ENCODE data around the gene STK11IP. TPM values are rescaled to one million over a fixed set of nuclear protein-coding genes. Genes with fewer than 3 reads are reported as not detected.

STK11IP gene
- total RNA-seq, 2 experiments from 2014 or later: 23.9 to 27.2 TPM

DNA sequence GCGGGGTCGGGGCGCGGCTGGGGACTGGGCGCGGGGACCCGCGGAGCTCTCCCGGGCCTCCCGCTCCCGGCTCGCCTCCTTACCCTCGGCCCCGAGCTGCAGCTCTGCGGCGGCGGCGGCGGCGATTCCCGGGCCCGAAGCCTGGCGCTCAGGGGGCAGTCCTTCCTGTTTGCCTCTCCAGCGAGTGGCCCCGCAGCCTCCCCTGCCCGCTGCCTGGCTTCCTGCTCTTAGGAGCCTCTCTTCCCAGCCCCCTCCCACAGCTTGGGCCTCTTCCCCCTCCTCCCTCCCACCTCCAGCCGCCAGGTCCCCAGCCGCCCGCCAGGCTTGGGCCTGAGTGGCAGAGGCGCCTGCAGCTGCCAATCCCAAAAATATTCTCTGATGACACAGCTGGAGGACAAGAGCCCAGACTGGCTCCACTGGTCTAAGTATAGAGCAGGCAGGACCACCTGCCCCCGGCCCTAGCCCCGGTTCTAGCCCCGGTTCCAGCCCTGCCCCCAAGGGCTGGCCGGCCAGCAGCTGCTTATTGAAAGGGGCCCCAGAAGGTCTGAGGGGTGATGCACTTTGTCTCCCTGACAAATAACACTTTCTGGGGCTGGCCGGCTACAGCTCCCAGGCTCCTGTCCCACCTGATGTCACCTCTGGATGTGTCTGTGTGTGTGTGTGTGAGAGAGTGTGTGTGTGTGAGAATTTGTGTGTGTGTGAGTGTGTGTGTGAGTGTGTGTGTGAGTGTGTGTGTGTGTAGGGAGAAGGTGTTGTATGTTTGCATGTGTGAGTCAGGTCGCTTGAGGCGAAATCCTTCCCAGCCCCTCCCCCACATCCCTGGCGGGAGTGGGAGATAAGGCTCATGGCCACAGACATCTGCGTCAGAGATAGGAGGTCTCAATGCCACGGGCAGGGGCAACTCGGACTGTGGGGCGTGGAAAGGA, 26.1 kb upstream of the STK11IP start, which contains the start of gene OBSL1:
Gene OBSL1 (minus strand): TSS at position 229 of the 926 bp plus-strand sequence. CDS start 307 bp downstream, outside the sequence.
- peak within 1 kb of the TSS; percentile 15 for H3K4me3 Mint-ChIP-seq
- Histone ChIP-seq H3K4me3 (ENCODE audit: low read length) (peak within 1 kb of the TSS; percentile 12), H3K36me3 (ENCODE audit: insufficient read depth, low read length) (no peaks in the 10 kb centered on the region), H3K27me3 (ENCODE audit: control insufficient read depth in 1 of 2, insufficient read depth in 2 of 2, low read length in 2 of 2) (peaks cover 29 to 48% of the 10 kb centered on the region in 2 experiments), H3K4me1 (ENCODE audit: insufficient read depth, low read length) (peaks cover 8% of the 10 kb centered on the region), H3K9me3 (ENCODE audit: control insufficient read depth in 1 of 2, insufficient read depth in 1 of 2, low read length in 2 of 2) (peaks cover 0 to 4% of the 10 kb centered on the region in 2 experiments), H3K27ac (ENCODE audit: low read depth in 1 of 2, low read length in 2 of 2) (no peak within 1 kb of the TSS)
- no peaks in the 10 kb centered on the region for H3K9me3 Mint-ChIP-seq
- no peaks in the 10 kb centered on the region for H3K4me1 Mint-ChIP-seq (ENCODE audit: low read depth)
- intact Hi-C loops (cut with DNase I, micrococcal nuclease): no loop called here
- no peak within 1 kb of the TSS for H3K27ac Mint-ChIP-seq
- POLR2A ChIA-PET: interaction anchor here (0.9 to 1.0 kb wide), 2 partner anchors 26 to 28 kb away, joined by 3 to 4 read pairs; partner anchors contain the start of genes CHPF, STK11IP and TMEM198
- H3K36me3 Mint-ChIP-seq (ENCODE audit: low read depth): no peaks in the 10 kb centered on the region
- CTCF ChIA-PET: interaction anchor here (1.5 kb wide), 1 partner anchor 11 kb away, joined by 6 read pairs; no protein-coding TSS in a partner anchor
- peak; percentile 39 for ATAC-seq (ENCODE audit: poor library complexity)
- peak in 1 of 14 experiments; percentile 21 for DNase-seq
- TF ChIP-seq, protein P1, sequence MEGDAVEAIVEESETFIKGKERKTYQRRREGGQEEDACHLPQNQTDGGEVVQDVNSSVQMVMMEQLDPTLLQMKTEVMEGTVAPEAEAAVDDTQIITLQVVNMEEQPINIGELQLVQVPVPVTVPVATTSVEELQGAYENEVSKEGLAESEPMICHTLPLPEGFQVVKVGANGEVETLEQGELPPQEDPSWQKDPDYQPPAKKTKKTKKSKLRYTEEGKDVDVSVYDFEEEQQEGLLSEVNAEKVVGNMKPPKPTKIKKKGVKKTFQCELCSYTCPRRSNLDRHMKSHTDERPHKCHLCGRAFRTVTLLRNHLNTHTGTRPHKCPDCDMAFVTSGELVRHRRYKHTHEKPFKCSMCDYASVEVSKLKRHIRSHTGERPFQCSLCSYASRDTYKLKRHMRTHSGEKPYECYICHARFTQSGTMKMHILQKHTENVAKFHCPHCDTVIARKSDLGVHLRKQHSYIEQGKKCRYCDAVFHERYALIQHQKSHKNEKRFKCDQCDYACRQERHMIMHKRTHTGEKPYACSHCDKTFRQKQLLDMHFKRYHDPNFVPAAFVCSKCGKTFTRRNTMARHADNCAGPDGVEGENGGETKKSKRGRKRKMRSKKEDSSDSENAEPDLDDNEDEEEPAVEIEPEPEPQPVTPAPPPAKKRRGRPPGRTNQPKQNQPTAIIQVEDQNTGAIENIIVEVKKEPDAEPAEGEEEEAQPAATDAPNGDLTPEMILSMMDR (IDR thresholded peaks at IDR 0.05): no peak
- H3K27me3 Mint-ChIP-seq: peaks cover 55% of the 10 kb centered on the region

DNA sequence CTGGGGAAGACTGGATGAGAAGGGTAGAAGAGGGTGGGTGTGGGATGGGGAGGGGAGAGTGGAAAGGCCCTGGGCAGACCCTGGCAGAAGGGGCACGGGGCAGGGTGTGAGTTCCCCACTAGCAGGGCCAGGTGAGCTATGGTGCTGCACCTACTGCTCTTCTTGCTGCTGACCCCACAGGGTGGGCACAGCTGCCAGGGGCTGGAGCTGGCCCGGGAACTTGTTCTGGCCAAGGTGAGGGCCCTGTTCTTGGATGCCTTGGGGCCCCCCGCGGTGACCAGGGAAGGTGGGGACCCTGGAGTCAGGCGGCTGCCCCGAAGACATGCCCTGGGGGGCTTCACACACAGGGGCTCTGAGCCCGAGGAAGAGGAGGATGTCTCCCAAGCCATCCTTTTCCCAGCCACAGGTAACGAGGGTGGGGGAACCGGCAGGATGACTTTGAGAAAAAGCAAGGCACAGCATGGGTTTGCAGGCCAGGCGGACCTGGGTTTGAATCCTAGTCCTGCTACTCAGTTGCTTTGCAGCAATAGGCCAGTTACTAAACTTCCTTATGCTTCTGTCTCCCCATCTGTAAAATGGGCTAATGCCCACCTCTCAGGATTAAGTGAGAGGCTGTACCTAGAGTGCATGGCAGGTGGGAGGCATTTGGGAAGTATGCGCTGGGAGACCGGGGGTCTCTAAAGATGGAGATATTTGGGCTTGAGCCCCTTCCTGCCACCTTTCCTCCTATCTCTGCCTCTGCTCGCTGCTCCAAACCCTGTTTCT, 25.2 kb upstream of the STK11IP start, which contains the start of gene INHA:
Gene INHA (plus strand): TSS at position 74 of the 765 bp plus-strand sequence. CDS start 65 bp downstream, at position 139.
- Mint-ChIP-seq H3K27ac (no peak within 1 kb of the TSS), H3K27me3 (peaks cover 60% of the 10 kb centered on the region), H3K9me3 (no peaks in the 10 kb centered on the region), H3K4me3 (peak within 1 kb of the TSS; percentile 15), H3K4me1 (ENCODE audit: low read depth) (no peaks in the 10 kb centered on the region), H3K36me3 (ENCODE audit: low read depth) (no peaks in the 10 kb centered on the region)
- peaks cover 36 to 46% of the 10 kb centered on the region in 2 experiments for H3K27me3 ChIP-seq (ENCODE audit: control insufficient read depth in 1 of 2, insufficient read depth in 2 of 2, low read length in 2 of 2)
- TF ChIP-seq, protein P1 (IDR thresholded peaks at IDR 0.05): no peak
- ATAC-seq (ENCODE audit: poor library complexity) (no peak), DNase-seq (no peak)
- no peak within 1 kb of the TSS for H3K27ac ChIP-seq (ENCODE audit: low read depth in 1 of 2, low read length in 2 of 2)
- POLR2A ChIA-PET: no interaction called here
- no peaks in the 10 kb centered on the region for H3K36me3 ChIP-seq (ENCODE audit: insufficient read depth, low read length)
- H3K4me1 ChIP-seq (ENCODE audit: insufficient read depth, low read length): peaks cover 8% of the 10 kb centered on the region
- no peak within 1 kb of the TSS for H3K4me3 ChIP-seq (ENCODE audit: low read length)
- CTCF ChIA-PET: interaction anchor here (1.5 kb wide), 1 partner anchor 12 kb away, joined by 6 read pairs; no protein-coding TSS in a partner anchor
- intact Hi-C loops (cut with DNase I, micrococcal nuclease): no loop called here
- H3K9me3 ChIP-seq (ENCODE audit: control insufficient read depth in 1 of 2, insufficient read depth in 1 of 2, low read length in 2 of 2): peaks cover 0 to 4% of the 10 kb centered on the region in 2 experiments

DNA sequence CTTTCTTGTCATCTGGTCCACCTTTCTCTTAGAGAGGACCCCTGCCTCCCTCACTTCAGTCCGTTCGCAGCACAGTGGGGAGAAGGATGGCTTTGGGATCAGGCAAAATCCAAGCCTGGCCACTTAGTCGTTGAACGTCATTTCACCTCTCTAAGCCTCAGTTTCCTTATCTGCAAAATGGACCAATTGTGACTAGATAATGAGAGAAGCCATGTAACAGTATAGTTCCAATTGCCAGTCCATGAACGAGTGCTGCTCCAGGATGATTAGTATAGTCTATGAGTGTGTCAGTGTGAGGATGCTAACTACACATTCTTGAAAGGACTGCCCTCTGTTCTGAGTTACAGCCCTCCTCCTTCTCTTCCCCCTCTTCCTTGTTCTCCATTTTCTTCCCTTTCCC, 24.5 kb upstream of the STK11IP start:
- Mint-ChIP-seq H3K36me3 (ENCODE audit: low read depth) (no peaks in the 10 kb centered on the region), H3K27me3 (peaks cover 58% of the 10 kb centered on the region), H3K9me3 (no peaks in the 10 kb centered on the region), H3K4me1 (ENCODE audit: low read depth) (no peaks in the 10 kb centered on the region), H3K4me3 (peak overlapping the region; percentile 17), H3K27ac (no peak overlapping the region)
- Histone ChIP-seq H3K27me3 (ENCODE audit: control insufficient read depth in 1 of 2, insufficient read depth in 2 of 2, low read length in 2 of 2) (peaks cover 36 to 41% of the 10 kb centered on the region in 2 experiments), H3K9me3 (ENCODE audit: control insufficient read depth in 1 of 2, insufficient read depth in 1 of 2, low read length in 2 of 2) (peaks cover 0 to 4% of the 10 kb centered on the region in 2 experiments), H3K4me1 (ENCODE audit: insufficient read depth, low read length) (peaks cover 8% of the 10 kb centered on the region), H3K36me3 (ENCODE audit: insufficient read depth, low read length) (no peaks in the 10 kb centered on the region), H3K4me3 (ENCODE audit: low read length) (no peak overlapping the region), H3K27ac (ENCODE audit: low read depth in 1 of 2, low read length in 2 of 2) (no peak overlapping the region)
- no peak for ATAC-seq (ENCODE audit: poor library complexity)
- DNase-seq: no peak
- ChIA-PET CTCF (no interaction called here), POLR2A (no interaction called here)
- TF ChIP-seq, protein P1 (IDR thresholded peaks at IDR 0.05): no peak
- intact Hi-C loops (cut with DNase I, micrococcal nuclease): no loop called here
